ENCODE results near the gene AJUBA.
A peak's percentile ranks its signal among the peaks of the same experiment; 100 is the strongest.

Gene AJUBA

GRCh38 chr14:22929961-22930364 is 52.4 kb downstream of the AJUBA start:
- no peak for DNase-seq

DNA sequence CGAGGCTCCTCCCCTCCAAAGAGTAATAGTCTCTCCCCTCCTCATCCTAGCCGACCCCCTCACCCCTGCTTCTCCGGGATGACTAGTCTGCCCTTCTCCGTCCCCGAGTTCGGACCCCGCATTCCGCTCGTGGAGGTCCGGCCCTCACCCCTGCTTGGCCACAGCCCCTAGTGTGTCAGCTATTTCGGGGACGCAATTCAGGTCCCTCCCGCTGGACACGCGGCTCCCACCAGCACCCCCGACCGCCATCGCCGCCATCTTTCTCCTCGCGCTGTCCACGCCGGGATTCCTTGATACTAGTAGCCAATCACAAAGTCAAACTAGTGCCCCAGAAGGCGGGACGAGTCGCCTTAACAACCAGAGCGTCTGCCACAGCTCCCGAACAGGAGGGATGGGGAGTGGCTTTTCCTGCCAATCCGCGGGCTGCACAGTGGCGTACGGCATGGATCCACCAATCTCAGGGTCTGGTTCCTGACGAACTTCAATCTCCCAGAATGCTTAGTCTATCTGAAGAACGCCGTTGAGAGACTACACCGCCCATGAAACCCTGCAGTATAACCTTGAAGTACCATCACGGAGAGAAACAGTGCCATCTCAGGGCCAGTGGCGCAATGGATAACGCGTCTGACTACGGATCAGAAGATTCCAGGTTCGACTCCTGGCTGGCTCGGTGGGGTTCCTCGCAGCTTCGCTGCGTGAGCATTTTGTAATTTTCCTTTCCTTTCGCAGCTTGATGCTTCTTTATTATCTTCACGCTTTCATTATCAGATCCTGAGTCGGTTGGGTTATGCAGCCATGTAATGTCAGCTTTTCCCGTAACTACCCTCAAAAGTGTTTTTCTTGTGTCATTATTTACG is 53.0 kb downstream of the AJUBA start, which contains the start of gene PRMT5:
TSS of gene PRMT5 (minus strand) at position 273 of the 857 bp plus-strand sequence. CDS start at position 258, 15 bp downstream.
- DNase-seq: peak; percentile 98

DNA sequence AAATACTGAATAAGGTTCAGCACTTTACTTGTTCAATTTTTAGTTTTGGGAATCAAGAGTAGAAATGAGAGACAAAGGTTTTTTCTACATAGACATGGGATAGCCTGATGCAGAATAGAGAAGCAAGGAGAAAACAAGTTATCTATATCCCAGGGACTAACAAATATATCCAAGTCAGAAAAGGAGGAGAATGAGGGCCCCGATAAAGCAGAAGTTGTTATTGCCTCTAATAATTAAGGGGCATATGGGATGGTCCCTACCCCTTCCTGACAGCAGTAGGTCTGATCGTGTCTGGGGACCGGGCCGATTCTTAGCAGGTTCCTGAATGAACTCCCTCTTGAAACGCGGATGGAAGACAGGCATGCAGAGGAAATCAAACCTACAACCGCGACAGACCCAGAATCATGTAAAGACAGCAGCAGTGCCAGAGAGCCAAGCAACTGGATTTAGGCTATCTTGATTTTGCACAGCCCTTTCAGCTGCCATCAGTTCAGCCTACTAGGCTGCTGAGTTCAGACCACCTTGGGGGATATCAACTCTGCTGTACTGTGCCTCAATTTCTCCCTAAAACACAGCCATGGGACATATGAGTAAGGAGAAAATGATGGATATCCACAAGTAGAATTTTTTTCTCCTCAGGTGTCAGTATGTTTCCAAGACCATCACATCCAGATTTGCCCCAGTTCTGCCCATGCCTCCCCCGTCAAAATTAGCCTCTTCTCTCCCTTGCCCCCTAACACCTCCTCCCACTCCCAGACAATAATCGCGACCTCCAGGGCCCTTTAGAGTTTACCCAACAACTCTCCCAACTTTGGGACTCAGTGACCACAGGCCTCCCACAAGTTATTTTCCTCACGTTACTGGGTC is 53.9 kb downstream of the AJUBA start:
- DNase-seq: no peak

GRCh38 chr14:22926316-22926715 is 56.0 kb downstream of the AJUBA start:
- DNase-seq: no peak

- no peak for DNase-seq
Measured at GRCh38 chr14:22925513-22925912, 56.8 kb downstream of the AJUBA start.

- no peak for DNase-seq
Measured at GRCh38 chr14:22923746-22924145, 58.6 kb downstream of the AJUBA start.

DNA sequence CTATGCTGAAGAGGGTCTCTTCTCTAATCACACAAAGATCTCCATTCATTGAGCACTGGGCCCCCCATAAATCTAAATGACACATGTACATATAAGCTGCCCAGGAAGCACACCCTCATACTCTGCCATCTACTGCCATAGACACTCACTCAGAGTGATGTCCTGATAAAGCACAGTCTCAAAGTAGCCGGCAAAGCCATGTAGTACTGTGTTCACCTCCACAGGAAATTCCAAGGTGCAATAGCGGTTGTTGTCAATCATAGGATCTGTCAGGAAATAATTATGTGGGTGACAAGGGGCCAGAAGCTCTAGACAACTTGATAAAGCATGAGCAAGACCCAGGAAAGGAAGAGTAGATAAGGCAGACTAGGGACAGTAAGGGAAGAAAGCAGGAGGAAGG is 60.1 kb downstream of the AJUBA start:
- DNase-seq: no peak

Measured in stimulated activated CD4-positive, alpha-beta T cell treated with anti-CD3 and anti-CD28 coated beads, Interleukin-1b, Interleukin-23, amount 100 ng/mL, for 48 hours (primary cell).